Gastroesophageal sphincter (tissue), 4 donors: Measurements from ENCODE around the gene PPP6C. TPM values are rescaled to one million over a fixed set of nuclear protein-coding genes. Genes with fewer than 3 reads are reported as not detected.
A peak's percentile ranks its signal among the peaks of the same experiment; 100 is the strongest.
"Not testable (repeated sequence)": the region's sequence is repeated elsewhere in the genome, so short reads cannot be mapped to it uniquely, and the experiment has no call there.

ENCODE experiments used
- ATAC-seq: fragments of 150-250 bp; one replicate; pipeline ENCODE4 v1.9.1; 2016; ENCODE audit warnings: mild to moderate bottlenecking, moderate library complexity
- H3K27ac ChIP-seq, 4 donors: fragments of 200-600 bp; sonication (generic) in 3 of 4; 1 replicate in 3 of 4; 2 replicates in 1 of 4; pipeline ENCODE4 v1.5.1; 2016 to 2019
- H3K27me3 ChIP-seq: fragments of 200-600 bp; sonication (generic); one replicate; pipeline ENCODE4 v1.5.1; 2019
- H3K36me3 ChIP-seq, 2 donors: fragments of 200-600 bp; sonication (generic); one replicate each; pipeline ENCODE4 v1.5.1; 2019; ENCODE audit warnings: control low read depth in 1 of 2
- H3K4me1 ChIP-seq, 3 donors: fragments of 200-600 bp; sonication (generic); 1 replicate in 2 of 3; 2 replicates in 1 of 3; pipeline ENCODE4 v1.5.1; 2016 to 2019; ENCODE audit warnings: control low read depth in 2 of 3
- H3K4me3 ChIP-seq, 2 donors: fragments of 200-600 bp; sonication (generic); one replicate each; pipeline ENCODE4 v1.5.1; 2019; ENCODE audit warnings: mild to moderate bottlenecking in 1 of 2, moderate library complexity in 1 of 2
- H3K9me3 ChIP-seq, 3 donors: fragments of 200-600 bp; sonication (generic); one replicate each; pipeline ENCODE4 v1.5.1; 2017 to 2019; ENCODE audit warnings: control low read depth in 2 of 3
- CTCF ChIP-seq, 4 experiments: fragments of 200-600 bp in 2 of 4; fragments of 450-650 bp in 2 of 4; sonication (generic) in 1 of 4; IDR thresholded peaks; one replicate each; pipeline ENCODE4 v1.5.1; 2017 to 2019; ENCODE audit warnings: antibody characterized with exemption in 4 of 4, mild to moderate bottlenecking in 2 of 4, moderate library complexity in 2 of 4
- EP300 ChIP-seq: sonication (generic); formaldehyde crosslinking; IDR thresholded peaks from one replicate; pipeline ENCODE4 v1.6.1; 2017; ENCODE audit warnings: antibody characterized with exemption, mild to moderate bottlenecking
- POLR2A ChIP-seq, 2 donors: fragments of 450-650 bp; IDR thresholded peaks; one replicate each; pipeline ENCODE4 v1.6.1; 2017; ENCODE audit warnings: antibody characterized with exemption in 2 of 2, mild to moderate bottlenecking in 2 of 2, moderate library complexity in 1 of 2
- POLR2AphosphoS5 ChIP-seq: sonication (generic); formaldehyde crosslinking; IDR thresholded peaks from one replicate; pipeline ENCODE4 v1.6.1; 2017; ENCODE audit warnings: antibody characterized with exemption
- WGBS, 2 donors: methylation state at CpG; one replicate each; pipeline ENCODE4 v1.1.5; 2018; ENCODE audit warnings: low coverage in 1 of 2; 5-methylcytosine and 5-hydroxymethylcytosine counted together
- total RNA-seq, 4 donors: library from RNA; depleted of rRNA; stranded (reverse); fragments of >200 nt; gene quantifications; one replicate each; pipeline ENCODE4 v1.1.0, GENCODE V29; 2016

PPP6C gene
- total RNA-seq, 4 donors from 2014 or later = 28.5 to 49.9 (median 38.0) TPM

DNA sequence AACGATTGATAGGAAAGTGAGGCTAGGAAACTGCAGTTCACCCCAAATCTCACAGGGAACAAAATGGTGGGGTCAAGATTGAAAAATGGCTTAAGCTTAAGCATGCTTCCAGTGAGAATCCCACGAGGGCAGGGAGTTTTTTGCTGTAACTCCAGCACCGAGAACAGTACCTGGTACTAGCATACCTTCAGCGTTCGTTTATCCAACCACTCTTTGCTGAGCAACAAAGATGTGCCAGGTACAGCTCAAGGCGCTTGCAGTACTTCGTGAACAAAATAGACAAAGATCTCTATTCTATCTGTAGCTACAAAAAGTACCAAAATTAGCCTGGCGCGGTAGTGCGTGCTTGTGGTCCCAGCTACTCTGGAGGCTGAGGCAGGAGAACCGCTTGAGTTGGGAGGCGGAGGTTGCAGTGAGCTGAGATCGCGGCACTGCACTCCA is 778 bp upstream of the PPP6C start:
- no peak for ATAC-seq
- peaks cover 3 to 49% (median 19%) of the 10 kb centered on the region in 3 donors for H3K4me1 ChIP-seq
- no peaks in the 10 kb centered on the region for H3K27me3 ChIP-seq
- H3K9me3 ChIP-seq = no peaks in the 10 kb centered on the region
- peak overlapping the region; percentile 72 to 99 for H3K4me3 ChIP-seq
- H3K27ac ChIP-seq = peak overlapping the region; percentile 49 to 98 (median 96)
- 50 to 56% methylated on average over 4 to 14 of the region's 14 CpGs for WGBS, 2 donors
- H3K36me3 ChIP-seq = no peaks in the 10 kb centered on the region
- no peak for TF ChIP-seq EP300
- TF ChIP-seq POLR2AphosphoS5 = no peak
- no peak for TF ChIP-seq POLR2A (IDR thresholded peaks at IDR 0.05)
- TF ChIP-seq CTCF (IDR thresholded peaks at IDR 0.05) = no peak

DNA sequence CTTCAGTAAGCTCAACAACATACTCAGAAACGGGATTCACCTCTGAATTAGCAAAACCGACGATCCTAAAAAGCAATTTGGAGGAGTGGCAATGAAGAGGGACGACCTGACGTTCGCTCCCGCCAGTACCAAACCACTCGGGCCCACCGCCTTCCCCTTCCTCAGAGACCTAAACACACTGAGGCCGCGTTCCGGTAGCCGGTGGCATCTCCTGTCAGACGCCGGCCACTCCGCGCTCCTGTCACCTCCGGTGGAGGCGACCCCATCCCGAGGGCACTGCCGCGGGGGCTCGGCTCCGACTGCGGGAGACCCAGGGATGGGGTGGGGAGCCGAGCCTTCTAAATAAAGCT is 617 bp downstream of the PPP6C start:
- Histone ChIP-seq H3K36me3 (no peaks in the 10 kb centered on the region), H3K4me3 (peak overlapping the region; percentile 72 to 99), H3K9me3 (no peaks in the 10 kb centered on the region), H3K27ac (peak overlapping the region; percentile 86 to 98 (median 96)), H3K4me1 (peaks cover 3 to 63% (median 20%) of the 10 kb centered on the region in 3 donors), H3K27me3 (no peaks in the 10 kb centered on the region)
- TF ChIP-seq EP300 (no peak), POLR2AphosphoS5 (no peak), CTCF (IDR thresholded peaks at IDR 0.05) (no peak), POLR2A (IDR thresholded peaks at IDR 0.05) (no peak)
- ATAC-seq = no peak
- WGBS, 2 donors = 0% methylated on average over 9 to 10 of the region's 26 CpGs

- no peaks in the 10 kb centered on the region for H3K36me3 ChIP-seq
- no peak for TF ChIP-seq EP300
- TF ChIP-seq POLR2AphosphoS5 = no peak
- no peak for TF ChIP-seq POLR2A (IDR thresholded peaks at IDR 0.05)
- TF ChIP-seq CTCF (IDR thresholded peaks at IDR 0.05) = no peak
- H3K4me3 ChIP-seq = no peak overlapping the region
- peaks cover 0 to 62% (median 26%) of the 10 kb centered on the region in 3 donors for H3K4me1 ChIP-seq
- H3K27ac ChIP-seq = peak overlapping the region in 3 of 4 donors; percentile 16 to 35 (median 35)
- WGBS, 2 donors = 75 to 76% methylated on average over 2 of the region's 2 CpGs
- H3K9me3 ChIP-seq = no peaks in the 10 kb centered on the region
- no peak for ATAC-seq
- no peaks in the 10 kb centered on the region for H3K27me3 ChIP-seq
Observed at GRCh38 chr9:125183561-125183960, 6.0 kb downstream of the PPP6C start.

DNA sequence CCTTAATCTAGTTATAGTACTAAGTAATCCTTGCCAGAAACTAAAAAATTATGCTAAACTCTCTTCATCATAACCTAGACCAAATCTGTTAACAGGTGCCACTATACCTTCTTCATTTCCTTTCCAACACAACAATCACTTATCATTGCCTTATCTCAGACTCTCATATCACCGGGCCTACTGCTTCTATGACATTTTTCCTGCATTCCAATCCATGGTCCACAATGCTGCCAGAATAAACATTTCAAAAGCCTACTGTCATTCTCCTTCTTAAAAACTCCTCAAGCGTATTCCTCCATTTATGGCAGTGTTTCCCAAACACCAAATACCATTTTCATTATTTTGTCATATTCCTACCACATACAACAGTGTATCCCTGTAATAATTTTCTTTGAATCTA is 6.5 kb downstream of the PPP6C start:
- Histone ChIP-seq H3K27me3 (no peaks in the 10 kb centered on the region), H3K9me3 (no peaks in the 10 kb centered on the region), H3K4me3 (no peak overlapping the region), H3K36me3 (no peaks in the 10 kb centered on the region), H3K4me1 (peaks cover 0 to 56% (median 21%) of the 10 kb centered on the region in 3 donors), H3K27ac (peak overlapping the region in 2 of 4 donors; percentile 35)
- TF ChIP-seq EP300 (no peak), POLR2A (IDR thresholded peaks at IDR 0.05) (no peak), CTCF (IDR thresholded peaks at IDR 0.05) (no peak), POLR2AphosphoS5 (no peak)
- ATAC-seq = no peak
- 15 to 28% methylated on average over 2 of the region's 2 CpGs for WGBS, 2 donors

- not testable (repeated sequence) for H3K27ac ChIP-seq, H3K36me3 ChIP-seq, ATAC-seq, H3K4me3 ChIP-seq, H3K9me3 ChIP-seq, H3K27me3 ChIP-seq
- WGBS, 2 donors = 90 to 94% methylated on average over 2 to 4 of the region's 4 CpGs
- peaks cover 0 to 54% (median 12%) of the 10 kb centered on the region in 3 donors for H3K4me1 ChIP-seq
Observed at GRCh38 chr9:125181756-125182155, 7.8 kb downstream of the PPP6C start.
